Measurements from ENCODE around the gene PPP1R18. TPM values are rescaled to one million over a fixed set of nuclear protein-coding genes. Genes with fewer than 3 reads are reported as not detected.

PPP1R18 gene, protein sequence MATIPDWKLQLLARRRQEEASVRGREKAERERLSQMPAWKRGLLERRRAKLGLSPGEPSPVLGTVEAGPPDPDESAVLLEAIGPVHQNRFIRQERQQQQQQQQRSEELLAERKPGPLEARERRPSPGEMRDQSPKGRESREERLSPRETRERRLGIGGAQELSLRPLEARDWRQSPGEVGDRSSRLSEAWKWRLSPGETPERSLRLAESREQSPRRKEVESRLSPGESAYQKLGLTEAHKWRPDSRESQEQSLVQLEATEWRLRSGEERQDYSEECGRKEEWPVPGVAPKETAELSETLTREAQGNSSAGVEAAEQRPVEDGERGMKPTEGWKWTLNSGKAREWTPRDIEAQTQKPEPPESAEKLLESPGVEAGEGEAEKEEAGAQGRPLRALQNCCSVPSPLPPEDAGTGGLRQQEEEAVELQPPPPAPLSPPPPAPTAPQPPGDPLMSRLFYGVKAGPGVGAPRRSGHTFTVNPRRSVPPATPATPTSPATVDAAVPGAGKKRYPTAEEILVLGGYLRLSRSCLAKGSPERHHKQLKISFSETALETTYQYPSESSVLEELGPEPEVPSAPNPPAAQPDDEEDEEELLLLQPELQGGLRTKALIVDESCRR
- polyA plus RNA-seq = 100 to 1,000 TPM; 178 to 308 (median 245) TPM

GRCh38 chr6:30686009-30686907 lies at the start of gene PPP1R18:
Gene PPP1R18 (minus strand): TSS chr6:30686645. CDS start chr6:30686018, 627 bp downstream.
- DNase-seq = peak; percentile 61 to 68 (median 66)
- Mint-ChIP-seq H3K27me3 (ENCODE audit: low read depth in 3 of 3) (peaks cover 16 to 25% (median 18%) of the 10 kb centered on the region in 3 donors), H3K27ac (peak within 1 kb of the TSS; percentile 91 to 99 (median 96)), H3K9me3 (no peaks in the 10 kb centered on the region), H3K36me3 (peaks cover 15 to 19% (median 17%) of the 10 kb centered on the region in 3 donors), H3K4me1 (peaks cover 62 to 68% of the 10 kb centered on the region in 2 donors), H3K4me3 (peak within 1 kb of the TSS; percentile 98 to 100 (median 99))

DNA sequence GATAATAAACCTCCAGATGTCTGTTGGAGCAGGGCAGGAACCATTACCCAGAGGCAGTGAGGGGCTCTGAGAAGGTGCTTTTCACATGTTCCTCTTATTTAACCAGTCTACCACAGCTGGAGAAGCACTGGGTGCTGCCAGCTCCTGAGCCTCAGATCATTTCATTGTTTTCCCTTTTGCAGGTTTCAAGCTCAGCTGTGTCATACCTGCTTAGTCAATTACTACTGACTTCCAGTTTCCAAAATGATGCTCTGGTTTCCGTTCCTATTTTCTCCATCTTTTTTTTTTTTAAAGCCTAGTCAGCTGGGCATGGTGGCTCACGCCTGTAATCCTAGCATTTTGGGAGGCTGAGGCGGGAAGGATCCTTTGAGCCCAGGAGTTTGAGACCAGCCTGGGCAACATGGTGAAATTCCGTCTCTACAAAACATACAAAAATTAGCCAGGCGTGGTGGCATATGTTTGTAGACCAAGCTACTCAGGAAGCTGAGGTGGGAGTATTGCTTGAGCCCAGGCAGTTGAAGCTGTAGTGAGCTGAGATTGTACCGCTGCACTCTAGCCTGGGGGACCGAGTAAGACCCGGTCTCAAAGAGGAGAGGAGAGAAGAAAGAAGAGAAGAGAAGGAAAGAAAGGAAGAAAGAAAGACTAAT lies 49.3 kb upstream of the PPP1R18 start:
- Mint-ChIP-seq H3K27ac (peak overlapping the region; percentile 91 to 96 (median 96)), H3K27me3 (ENCODE audit: low read depth in 3 of 3) (peaks cover 0 to 8% (median 0%) of the 10 kb centered on the region in 3 donors), H3K9me3 (peaks cover 0 to 2% (median 0%) of the 10 kb centered on the region in 6 donors), H3K4me1 (peaks cover 54 to 56% of the 10 kb centered on the region in 2 donors), H3K4me3 (peak overlapping the region; percentile 74 to 93 (median 84)), H3K36me3 (peaks cover 18 to 47% (median 27%) of the 10 kb centered on the region in 3 donors)
- DNase-seq = no peak

DNA sequence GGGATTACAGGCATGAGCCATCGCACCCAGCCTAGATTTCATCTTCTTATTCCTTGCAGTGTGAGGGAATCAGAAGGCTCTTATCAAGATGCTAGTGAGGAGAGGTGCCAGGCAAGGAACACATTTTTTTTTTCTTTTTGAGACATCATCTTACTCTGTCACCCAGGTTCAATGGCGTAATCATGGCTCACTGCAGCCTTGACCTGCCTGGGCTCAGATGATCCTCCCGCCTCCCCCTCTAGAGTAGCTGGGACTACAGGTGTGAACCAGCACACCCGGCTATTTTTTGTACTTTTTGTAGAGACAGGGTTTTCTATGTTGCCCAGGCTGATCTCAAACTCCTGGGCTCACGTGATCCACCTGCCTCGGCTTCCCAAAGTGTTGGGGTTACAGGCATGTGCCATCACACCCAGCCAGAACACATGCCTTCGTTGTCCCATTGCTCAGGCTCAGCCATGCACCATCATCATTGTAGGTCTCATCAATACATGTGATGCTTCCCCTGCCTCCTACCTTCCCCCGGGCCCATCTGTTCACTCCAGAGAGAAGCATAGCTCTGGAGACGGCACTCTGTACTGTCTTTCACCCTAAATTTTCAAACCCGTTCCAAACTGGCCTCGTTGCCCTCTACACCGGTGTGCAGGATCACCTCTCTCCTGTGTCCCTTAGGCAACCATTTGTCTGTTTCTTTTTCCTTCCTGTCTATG lies 45.9 kb upstream of the PPP1R18 start:
- Mint-ChIP-seq H3K4me3 (no peak overlapping the region), H3K36me3 (peaks cover 0 to 32% (median 10%) of the 10 kb centered on the region in 3 donors), H3K27ac (peak overlapping the region in 3 of 6 donors; percentile 24 to 53 (median 29)), H3K27me3 (ENCODE audit: low read depth in 3 of 3) (peaks cover 0 to 6% (median 0%) of the 10 kb centered on the region in 3 donors), H3K9me3 (no peaks in the 10 kb centered on the region), H3K4me1 (peaks cover 37 to 38% of the 10 kb centered on the region in 2 donors)
- DNase-seq = no peak

- Mint-ChIP-seq H3K9me3 (no peaks in the 10 kb centered on the region), H3K27me3 (ENCODE audit: low read depth in 3 of 3) (no peaks in the 10 kb centered on the region), H3K4me3 (peak overlapping the region in 1 of 5 donors; percentile 6), H3K36me3 (peaks cover 0 to 26% (median 6%) of the 10 kb centered on the region in 3 donors), H3K27ac (peak overlapping the region in 1 of 6 donors; percentile 40), H3K4me1 (peaks cover 21 to 24% of the 10 kb centered on the region in 2 donors)
- peak; percentile 49 to 66 (median 58) for DNase-seq
These were observed 44.4 kb upstream of the PPP1R18 start for GRCh38 chr6:30730601-30731435.

GRCh38 chr6:30727920-30728553 lies 41.6 kb upstream of the PPP1R18 start:
- peaks cover 31 to 41% of the 10 kb centered on the region in 2 donors for H3K4me1 Mint-ChIP-seq

GRCh38 chr6:30726506-30727413 lies 40.3 kb upstream of the PPP1R18 start:
- H3K4me3 Mint-ChIP-seq = no peak overlapping the region
- peaks cover 4 to 40% (median 23%) of the 10 kb centered on the region in 3 donors for H3K36me3 Mint-ChIP-seq
- H3K4me1 Mint-ChIP-seq = peaks cover 44 to 54% of the 10 kb centered on the region in 2 donors
- peaks cover 6 to 11% (median 9%) of the 10 kb centered on the region in 3 donors for H3K27me3 Mint-ChIP-seq (ENCODE audit: low read depth in 3 of 3)
- no peaks in the 10 kb centered on the region for H3K9me3 Mint-ChIP-seq
- H3K27ac Mint-ChIP-seq = peak overlapping the region in 5 of 6 donors; percentile 34 to 78 (median 74)
- no peak for DNase-seq

More at GRCh38 chr6:30727920-30728553, 41.6 kb upstream of the PPP1R18 start:
- peak overlapping the region; percentile 45 to 62 (median 58) for H3K27ac Mint-ChIP-seq
- H3K36me3 Mint-ChIP-seq = peaks cover 9 to 39% (median 17%) of the 10 kb centered on the region in 3 donors
- no peak overlapping the region for H3K4me3 Mint-ChIP-seq
- no peak for DNase-seq
- peaks cover 0 to 2% (median under 1%) of the 10 kb centered on the region in 3 donors for H3K27me3 Mint-ChIP-seq (ENCODE audit: low read depth in 3 of 3)
- H3K9me3 Mint-ChIP-seq = no peaks in the 10 kb centered on the region

- Mint-ChIP-seq H3K4me3 (no peak overlapping the region), H3K36me3 (peaks cover 4 to 40% (median 23%) of the 10 kb centered on the region in 3 donors), H3K4me1 (peaks cover 45 to 56% of the 10 kb centered on the region in 2 donors), H3K27me3 (ENCODE audit: low read depth in 3 of 3) (peaks cover 13 to 18% (median 17%) of the 10 kb centered on the region in 3 donors), H3K27ac (peak overlapping the region in 5 of 6 donors; percentile 40 to 72 (median 62)), H3K9me3 (no peaks in the 10 kb centered on the region)
- DNase-seq = no peak
These were observed 39.5 kb upstream of the PPP1R18 start for GRCh38 chr6:30725713-30726505.

DNA sequence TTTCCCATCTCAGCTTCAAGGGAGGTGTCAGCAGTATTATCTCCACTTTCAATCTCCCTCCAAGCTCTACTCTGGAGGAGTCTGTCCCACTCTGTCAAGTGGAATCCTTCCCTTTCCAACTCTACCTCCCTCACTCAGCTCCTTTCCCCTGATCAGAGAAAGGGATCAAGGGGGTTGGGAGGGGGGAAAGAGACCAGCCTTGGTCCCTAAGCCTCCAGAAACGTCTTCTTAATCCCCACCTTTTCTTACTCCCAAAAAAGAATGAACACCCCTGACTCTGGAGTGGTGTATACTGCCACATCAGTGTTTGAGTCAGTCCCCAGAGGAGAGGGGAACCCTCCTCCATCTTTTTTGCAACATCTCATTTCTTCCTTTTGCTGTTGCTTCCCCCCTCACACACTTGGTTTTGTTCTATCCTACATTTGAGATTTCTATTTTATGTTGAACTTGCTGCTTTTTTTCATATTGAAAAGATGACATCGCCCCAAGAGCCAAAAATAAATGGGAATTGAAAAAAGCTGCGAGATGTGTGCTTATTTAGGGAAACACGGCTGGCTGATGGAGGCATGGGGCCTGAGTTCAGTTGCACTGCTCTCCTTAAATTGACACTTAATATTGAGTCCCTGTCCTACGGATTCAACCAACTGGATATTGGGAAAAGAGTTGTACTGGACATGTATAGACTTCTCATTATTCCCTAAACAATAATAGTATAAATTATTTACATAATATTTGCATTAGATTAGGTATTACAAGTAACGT lies 38.6 kb upstream of the PPP1R18 start:
- Mint-ChIP-seq H3K4me3 (no peak overlapping the region), H3K27ac (peak overlapping the region; percentile 34 to 93 (median 44)), H3K27me3 (ENCODE audit: low read depth in 3 of 3) (peaks cover 20 to 25% (median 24%) of the 10 kb centered on the region in 3 donors), H3K4me1 (peaks cover 37 to 49% of the 10 kb centered on the region in 2 donors), H3K9me3 (no peaks in the 10 kb centered on the region), H3K36me3 (peaks cover 4 to 36% (median 23%) of the 10 kb centered on the region in 3 donors)
- DNase-seq = no peak

Data from immature natural killer cell (primary cell).